Stimulated activated CD4-positive, alpha-beta T cell treated with anti-CD3 and anti-CD28 coated beads, Interleukin-4, amount 100 ng/mL, for 24 hours (primary cell): Measurements from ENCODE around the gene C19orf53.
"Not testable (repeated sequence)": the region's sequence is repeated elsewhere in the genome, so short reads cannot be mapped to it uniquely, and the experiment has no call there.

ENCODE experiments used
- DNase-seq: peaks from one replicate; pipeline ENCODE4 v3.0.0-alpha.2; 2020

The C19orf53 gene

GRCh38 chr19:13764101-13764807, 10.0 kb upstream of the C19orf53 start, which contains the start of gene MRI1:
TSS of gene MRI1 (plus strand) at chr19:13764522. CDS start at chr19:13764589, 67 bp downstream.
- DNase-seq, result peak; percentile 63

- peak; percentile 40 for DNase-seq
Measured at GRCh38 chr19:13764821-13765394, 9.3 kb upstream of the C19orf53 start.

GRCh38 chr19:13765395-13766094, 8.7 kb upstream of the C19orf53 start:
- DNase-seq, result no peak

- no peak for DNase-seq
Measured at GRCh38 chr19:13766095-13766481, 8.2 kb upstream of the C19orf53 start.

- DNase-seq, result no peak
Measured at GRCh38 chr19:13768510-13768909, 5.7 kb upstream of the C19orf53 start.

GRCh38 chr19:13770013-13770635, 4.1 kb upstream of the C19orf53 start:
- DNase-seq, result no peak

GRCh38 chr19:13778398-13778797, 4.1 kb downstream of the C19orf53 start:
- no peak for DNase-seq

- DNase-seq, result no peak
Measured at GRCh38 chr19:13778847-13779246, 4.6 kb downstream of the C19orf53 start.

GRCh38 chr19:13779794-13780193, 5.5 kb downstream of the C19orf53 start:
- DNase-seq, result not testable (repeated sequence)

- no peak for DNase-seq
Measured at GRCh38 chr19:13781547-13781946, 7.3 kb downstream of the C19orf53 start.

GRCh38 chr19:13782537-13782936, 8.3 kb downstream of the C19orf53 start:
- no peak for DNase-seq

GRCh38 chr19:13783565-13784500, 9.6 kb downstream of the C19orf53 start:
- DNase-seq, result no peak

- DNase-seq, result peak; percentile 77
Measured at GRCh38 chr19:13784731-13785452, 10.6 kb downstream of the C19orf53 start.

- no peak for DNase-seq
Measured at GRCh38 chr19:13788991-13789390, 14.7 kb downstream of the C19orf53 start.

GRCh38 chr19:13790354-13790753, 16.1 kb downstream of the C19orf53 start:
- DNase-seq, result no peak

- not testable (repeated sequence) for DNase-seq
Measured at GRCh38 chr19:13793317-13793716, 19.1 kb downstream of the C19orf53 start.

GRCh38 chr19:13794398-13794756, 20.1 kb downstream of the C19orf53 start:
- DNase-seq, result no peak

- DNase-seq, result peak; percentile 96
Measured at GRCh38 chr19:13794757-13795589, 20.7 kb downstream of the C19orf53 start, which contains the start of gene ZSWIM4. TSS of gene ZSWIM4 (plus strand) at chr19:13795443. CDS start at chr19:13795649, 206 bp downstream.

GRCh38 chr19:13795595-13796300, 21.5 kb downstream of the C19orf53 start:
- DNase-seq, result no peak
